DND-41 (cell line): ENCODE measurements around the gene SLX4IP.

ENCODE experiments used
- ATAC-seq: fragments of 200-7000 bp; cut with Tn5 transposase; 3 replicates; pipeline ENCODE4 v1.9.1; 2021; ENCODE audit warnings: low read depth; ENCODE audit not compliant: insufficient read depth
- DNase-seq: peaks from one replicate; pipeline ENCODE4 v3.0.0-alpha.2; 2020
- H2AFZ ChIP-seq: 2 replicates; pipeline ENCODE4 v1.6.0; 2012; ENCODE audit warnings: low read depth, low read length
- H3K27ac ChIP-seq: 2 replicates; pipeline ENCODE4 v1.5.1; 2012; ENCODE audit warnings: low read length, inconsistent platforms
- H3K27me3 ChIP-seq: fragments of 200-600 bp; sonication (generic); 2 replicates; pipeline ENCODE4 v1.6.0; 2012; ENCODE audit warnings: low read length, mild to moderate bottlenecking, inconsistent platforms; ENCODE audit not compliant: insufficient read depth, poor library complexity
- H3K36me3 ChIP-seq: 2 replicates; pipeline ENCODE4 v1.5.1; 2012; ENCODE audit warnings: low read length, inconsistent platforms; ENCODE audit not compliant: insufficient read depth
- H3K4me1 ChIP-seq: 2 replicates; pipeline ENCODE4 v1.5.1; 2012; ENCODE audit warnings: mild to moderate bottlenecking, low read length; ENCODE audit not compliant: insufficient read depth
- H3K4me2 ChIP-seq: 2 replicates; pipeline ENCODE4 v1.6.0; 2012; ENCODE audit warnings: mild to moderate bottlenecking, moderate library complexity, low read length, inconsistent platforms; ENCODE audit not compliant: insufficient read depth
- H3K4me3 ChIP-seq, 2 experiments: fragments of 200-600 bp in 1 of 2; shearing (Covaris generic) in 1 of 2; 2 replicates each; pipeline ENCODE4 v1.5.1; 2012 to 2016; ENCODE audit warnings: inconsistent platforms in 2 of 2, low read length in 2 of 2, mild to moderate bottlenecking in 2 of 2, low read depth in 1 of 2, moderate library complexity in 1 of 2
- H3K79me2 ChIP-seq: 2 replicates; pipeline ENCODE4 v1.6.0; 2012; ENCODE audit warnings: low read length, inconsistent platforms; ENCODE audit not compliant: insufficient read depth
- H3K9ac ChIP-seq: 2 replicates; pipeline ENCODE4 v1.6.0; 2012; ENCODE audit warnings: low read depth, mild to moderate bottlenecking, inconsistent platforms, low read length, moderate library complexity
- H3K9me3 ChIP-seq: 2 replicates; pipeline ENCODE4 v1.5.1; 2012; ENCODE audit warnings: low read length, moderate library complexity, mild to moderate bottlenecking, inconsistent platforms; ENCODE audit not compliant: insufficient read depth, severe bottlenecking
- H4K20me1 ChIP-seq: 2 replicates; pipeline ENCODE4 v1.6.0; 2012; ENCODE audit warnings: low read length; ENCODE audit not compliant: insufficient read depth
- CTCF ChIP-seq: IDR thresholded peaks from 2 replicates; pipeline ENCODE4 v1.5.1; 2012; ENCODE audit warnings: borderline replicate concordance, low read length, moderate library complexity, mild to moderate bottlenecking; ENCODE audit not compliant: poor library complexity, severe bottlenecking; ENCODE audit errors: extremely low read depth
- EZH2 ChIP-seq: IDR thresholded peaks from 3 replicates; pipeline ENCODE4 v1.6.1; 2012; ENCODE audit warnings: borderline replicate concordance, low read depth, mild to moderate bottlenecking, moderate library complexity, low read length, inconsistent platforms; ENCODE audit not compliant: severe bottlenecking

Gene SLX4IP

DNA sequence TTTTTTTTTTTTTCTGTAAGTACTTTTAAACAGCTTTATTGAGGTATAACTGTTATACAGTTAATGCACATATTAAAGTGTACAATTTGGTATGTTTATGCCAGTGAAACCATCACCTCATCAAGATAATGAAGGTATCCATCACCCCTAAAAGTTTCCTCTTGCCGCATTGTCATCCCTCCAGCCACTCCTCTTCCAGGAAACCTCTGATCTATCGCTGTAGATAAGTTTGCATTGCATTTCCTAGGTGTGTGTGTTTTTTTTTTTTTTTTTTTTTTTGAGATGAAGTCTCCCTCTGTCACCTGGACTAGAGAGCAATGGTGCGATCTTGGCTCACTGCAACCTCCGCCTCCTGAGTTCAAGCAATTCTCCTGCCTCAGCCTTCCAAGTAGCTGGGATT is 3.1 kb downstream of the SLX4IP start:
- H4K20me1 ChIP-seq, result peaks cover 2% of the 10 kb centered on the region; the same call in 1 of the 2 replicates
- no peaks in the 10 kb centered on the region for H3K9me3 ChIP-seq
- peaks cover 7% of the 10 kb centered on the region for H3K36me3 ChIP-seq
- H3K27ac ChIP-seq, result no peak overlapping the region
- ATAC-seq, result no peak
- H3K4me1 ChIP-seq, result peaks cover 31% of the 10 kb centered on the region
- no peak overlapping the region for H3K9ac ChIP-seq
- no peaks in the 10 kb centered on the region for H3K27me3 ChIP-seq
- peaks cover 59% of the 10 kb centered on the region for H3K79me2 ChIP-seq
- DNase-seq, result no peak
- H3K4me3 ChIP-seq, result no peak overlapping the region
- H3K4me2 ChIP-seq, result no peak overlapping the region
- H2AFZ ChIP-seq, result no peak overlapping the region
- TF ChIP-seq CTCF, result no peak
- TF ChIP-seq EZH2, result no peak

GRCh38 chr20:10443936-10444335 is 8.8 kb downstream of the SLX4IP start:
- H3K27ac ChIP-seq, result 0 out of 2 replicates have a peak overlapping the region, but pooled peaks have one; percentile 3
- TF ChIP-seq EZH2 (no peak), CTCF (no peak)
- H3K36me3 ChIP-seq, result peaks cover 7% of the 10 kb centered on the region; the same call in 1 of the 2 replicates
- H3K27me3 ChIP-seq, result no peaks in the 10 kb centered on the region
- H3K9me3 ChIP-seq, result no peaks in the 10 kb centered on the region
- no peak overlapping the region for H2AFZ ChIP-seq
- H3K9ac ChIP-seq, result no peak overlapping the region
- ATAC-seq (no peak), DNase-seq (no peak)
- H3K4me3 ChIP-seq, result no peak overlapping the region
- peaks cover 53% of the 10 kb centered on the region for H3K79me2 ChIP-seq
- peaks cover 29% of the 10 kb centered on the region for H3K4me1 ChIP-seq
- H4K20me1 ChIP-seq, result 0 out of 2 replicates have a peak, but pooled peaks cover 2% of the 10 kb centered on the region
- H3K4me2 ChIP-seq, result no peak overlapping the region

DNA sequence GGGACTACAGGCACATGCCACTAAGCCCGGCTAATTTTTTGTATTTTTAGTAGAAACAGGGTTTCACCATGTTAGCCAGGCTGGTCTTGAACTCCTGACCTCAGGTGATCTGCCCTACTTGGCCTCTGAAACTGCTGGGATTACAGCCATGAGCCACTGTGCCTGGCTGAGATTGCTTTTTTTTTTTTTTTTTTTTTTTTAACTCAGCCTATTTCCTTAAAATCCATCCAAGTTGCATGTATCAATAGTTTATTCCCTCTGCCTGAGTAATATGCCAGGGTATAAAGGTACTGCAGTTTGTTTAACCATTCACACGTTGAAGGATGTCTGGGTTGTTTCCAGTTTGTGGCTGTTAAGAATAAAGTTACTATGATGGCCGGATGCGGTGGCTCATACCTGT is 10.7 kb downstream of the SLX4IP start:
- Histone ChIP-seq H3K4me3 (no peak overlapping the region), H3K79me2 (peaks cover 57% of the 10 kb centered on the region), H3K36me3 (0 out of 2 replicates have a peak, but pooled peaks cover 3% of the 10 kb centered on the region), H2AFZ (no peak overlapping the region), H3K4me2 (no peak overlapping the region), H3K9me3 (no peaks in the 10 kb centered on the region), H3K27ac (peak overlapping the region; percentile 88; the same call in 1 of the 2 replicates), H3K27me3 (no peaks in the 10 kb centered on the region), H4K20me1 (0 out of 2 replicates have a peak, but pooled peaks cover 2% of the 10 kb centered on the region), H3K9ac (0 out of 2 replicates have a peak overlapping the region, but pooled peaks have one; percentile 60), H3K4me1 (peaks cover 29% of the 10 kb centered on the region)
- DNase-seq, result no peak
- TF ChIP-seq EZH2, result no peak
- no peak for TF ChIP-seq CTCF
- no peak for ATAC-seq
